ENCODE results near the gene COL2A1.

DNA sequence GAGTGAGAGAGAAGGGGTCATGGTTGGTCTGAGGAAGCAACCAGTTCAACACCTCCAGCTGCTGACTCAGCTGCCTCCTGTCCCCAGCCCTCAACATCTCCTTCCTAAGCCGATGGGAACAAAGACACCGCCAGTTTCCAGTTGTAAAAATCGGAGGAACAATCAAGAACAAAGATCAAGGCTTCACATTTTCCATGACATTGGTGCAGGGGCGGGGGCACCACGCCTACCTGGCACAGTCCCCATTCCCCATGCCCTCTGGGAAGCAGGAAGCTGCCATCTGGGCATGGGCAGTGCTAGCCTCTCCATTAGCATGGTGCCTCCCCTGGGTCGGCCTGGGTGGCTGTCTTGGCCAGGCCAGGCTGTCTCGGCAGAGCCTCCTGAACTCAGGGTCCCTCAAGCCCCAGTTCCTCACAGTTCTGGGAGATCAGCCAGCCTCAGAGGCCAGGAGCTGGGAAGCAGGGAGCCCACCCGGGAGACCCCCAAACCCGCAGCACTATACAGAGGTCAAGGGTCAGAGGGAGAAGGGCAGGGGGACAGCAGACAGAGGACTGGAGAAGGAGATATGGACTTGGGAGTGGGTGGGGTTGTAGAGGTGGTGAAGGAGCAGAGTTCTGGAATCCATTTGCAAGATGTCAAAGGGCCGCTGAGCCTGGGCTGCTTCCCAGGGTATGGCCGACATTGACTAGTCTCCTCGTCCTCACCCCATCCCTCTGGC is 60.5 kb downstream of the COL2A1 start:
- TF ChIP-seq TAF1 (IDR thresholded peaks at IDR 0.05; ENCODE audit: control insufficient read depth, extremely low read depth, insufficient read depth, low read length, severe bottlenecking) (no peak), BACH1 (tag; IDR thresholded peaks at IDR 0.05) (no peak), SP1 (CRISPR knock-in tag; IDR thresholded peaks at IDR 0.05) (no peak), CEBPB (tag; IDR thresholded peaks at IDR 0.05) (no peak), ZNF778 (CRISPR knock-in tag; IDR thresholded peaks at IDR 0.05) (no peak), JUN (IDR thresholded peaks at IDR 0.05; ENCODE audit: borderline replicate concordance, low read depth, low read length) (no peak), JUN (CRISPR knock-in tag; IDR thresholded peaks at IDR 0.05; ENCODE audit: borderline replicate concordance) (no peak)
- TF ChIP-seq, protein P1, sequence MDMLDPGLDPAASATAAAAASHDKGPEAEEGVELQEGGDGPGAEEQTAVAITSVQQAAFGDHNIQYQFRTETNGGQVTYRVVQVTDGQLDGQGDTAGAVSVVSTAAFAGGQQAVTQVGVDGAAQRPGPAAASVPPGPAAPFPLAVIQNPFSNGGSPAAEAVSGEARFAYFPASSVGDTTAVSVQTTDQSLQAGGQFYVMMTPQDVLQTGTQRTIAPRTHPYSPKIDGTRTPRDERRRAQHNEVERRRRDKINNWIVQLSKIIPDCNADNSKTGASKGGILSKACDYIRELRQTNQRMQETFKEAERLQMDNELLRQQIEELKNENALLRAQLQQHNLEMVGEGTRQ (CRISPR knock-in tag; IDR thresholded peaks at IDR 0.05): no peak
- TF ChIP-seq, protein P2, sequence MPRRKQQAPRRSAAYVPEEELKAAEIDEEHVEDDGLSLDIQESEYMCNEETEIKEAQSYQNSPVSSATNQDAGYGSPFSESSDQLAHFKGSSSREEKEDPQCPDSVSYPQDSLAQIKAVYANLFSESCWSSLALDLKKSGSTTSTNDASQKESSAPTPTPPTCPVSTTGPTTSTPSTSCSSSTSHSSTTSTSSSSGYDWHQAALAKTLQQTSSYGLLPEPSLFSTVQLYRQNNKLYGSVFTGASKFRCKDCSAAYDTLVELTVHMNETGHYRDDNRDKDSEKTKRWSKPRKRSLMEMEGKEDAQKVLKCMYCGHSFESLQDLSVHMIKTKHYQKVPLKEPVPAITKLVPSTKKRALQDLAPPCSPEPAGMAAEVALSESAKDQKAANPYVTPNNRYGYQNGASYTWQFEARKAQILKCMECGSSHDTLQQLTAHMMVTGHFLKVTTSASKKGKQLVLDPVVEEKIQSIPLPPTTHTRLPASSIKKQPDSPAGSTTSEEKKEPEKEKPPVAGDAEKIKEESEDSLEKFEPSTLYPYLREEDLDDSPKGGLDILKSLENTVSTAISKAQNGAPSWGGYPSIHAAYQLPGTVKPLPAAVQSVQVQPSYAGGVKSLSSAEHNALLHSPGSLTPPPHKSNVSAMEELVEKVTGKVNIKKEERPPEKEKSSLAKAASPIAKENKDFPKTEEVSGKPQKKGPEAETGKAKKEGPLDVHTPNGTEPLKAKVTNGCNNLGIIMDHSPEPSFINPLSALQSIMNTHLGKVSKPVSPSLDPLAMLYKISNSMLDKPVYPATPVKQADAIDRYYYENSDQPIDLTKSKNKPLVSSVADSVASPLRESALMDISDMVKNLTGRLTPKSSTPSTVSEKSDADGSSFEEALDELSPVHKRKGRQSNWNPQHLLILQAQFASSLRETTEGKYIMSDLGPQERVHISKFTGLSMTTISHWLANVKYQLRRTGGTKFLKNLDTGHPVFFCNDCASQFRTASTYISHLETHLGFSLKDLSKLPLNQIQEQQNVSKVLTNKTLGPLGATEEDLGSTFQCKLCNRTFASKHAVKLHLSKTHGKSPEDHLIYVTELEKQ (CRISPR knock-in tag; IDR thresholded peaks at IDR 0.05): no peak
- TF ChIP-seq, protein P3, sequence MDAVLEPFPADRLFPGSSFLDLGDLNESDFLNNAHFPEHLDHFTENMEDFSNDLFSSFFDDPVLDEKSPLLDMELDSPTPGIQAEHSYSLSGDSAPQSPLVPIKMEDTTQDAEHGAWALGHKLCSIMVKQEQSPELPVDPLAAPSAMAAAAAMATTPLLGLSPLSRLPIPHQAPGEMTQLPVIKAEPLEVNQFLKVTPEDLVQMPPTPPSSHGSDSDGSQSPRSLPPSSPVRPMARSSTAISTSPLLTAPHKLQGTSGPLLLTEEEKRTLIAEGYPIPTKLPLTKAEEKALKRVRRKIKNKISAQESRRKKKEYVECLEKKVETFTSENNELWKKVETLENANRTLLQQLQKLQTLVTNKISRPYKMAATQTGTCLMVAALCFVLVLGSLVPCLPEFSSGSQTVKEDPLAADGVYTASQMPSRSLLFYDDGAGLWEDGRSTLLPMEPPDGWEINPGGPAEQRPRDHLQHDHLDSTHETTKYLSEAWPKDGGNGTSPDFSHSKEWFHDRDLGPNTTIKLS (IDR thresholded peaks at IDR 0.05; ENCODE audit: borderline replicate concordance, low read depth): no peak
- TF ChIP-seq, protein P4, sequence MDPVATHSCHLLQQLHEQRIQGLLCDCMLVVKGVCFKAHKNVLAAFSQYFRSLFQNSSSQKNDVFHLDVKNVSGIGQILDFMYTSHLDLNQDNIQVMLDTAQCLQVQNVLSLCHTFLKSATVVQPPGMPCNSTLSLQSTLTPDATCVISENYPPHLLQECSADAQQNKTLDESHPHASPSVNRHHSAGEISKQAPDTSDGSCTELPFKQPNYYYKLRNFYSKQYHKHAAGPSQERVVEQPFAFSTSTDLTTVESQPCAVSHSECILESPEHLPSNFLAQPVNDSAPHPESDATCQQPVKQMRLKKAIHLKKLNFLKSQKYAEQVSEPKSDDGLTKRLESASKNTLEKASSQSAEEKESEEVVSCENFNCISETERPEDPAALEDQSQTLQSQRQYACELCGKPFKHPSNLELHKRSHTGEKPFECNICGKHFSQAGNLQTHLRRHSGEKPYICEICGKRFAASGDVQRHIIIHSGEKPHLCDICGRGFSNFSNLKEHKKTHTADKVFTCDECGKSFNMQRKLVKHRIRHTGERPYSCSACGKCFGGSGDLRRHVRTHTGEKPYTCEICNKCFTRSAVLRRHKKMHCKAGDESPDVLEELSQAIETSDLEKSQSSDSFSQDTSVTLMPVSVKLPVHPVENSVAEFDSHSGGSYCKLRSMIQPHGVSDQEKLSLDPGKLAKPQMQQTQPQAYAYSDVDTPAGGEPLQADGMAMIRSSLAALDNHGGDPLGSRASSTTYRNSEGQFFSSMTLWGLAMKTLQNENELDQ (CRISPR knock-in tag; IDR thresholded peaks at IDR 0.05; ENCODE audit: borderline replicate concordance): no peak
